BLaER1 treated with 17β-estradiol and CSF1 and Interleukin-3, amounts not matched to agents 10 nM and 100 nM (cell line): Measurements from ENCODE around the gene PROCA1.

Source experiments
- H3K27ac ChIP-seq, 11 experiments: shearing (Covaris generic); formaldehyde crosslinking; 2 replicates each; pipeline ENCODE4 v1.8.1; 2022
- H3K27me3 ChIP-seq, 11 experiments: shearing (Covaris generic); formaldehyde crosslinking; 2 replicates each; pipeline ENCODE4 v1.8.1; 2022
- H3K36me3 ChIP-seq, 11 experiments: shearing (Covaris generic); formaldehyde crosslinking; 2 replicates each; pipeline ENCODE4 v1.8.1; 2022
- H3K4me1 ChIP-seq, 10 experiments: shearing (Covaris generic); formaldehyde crosslinking; 2 replicates each; pipeline ENCODE4 v1.8.1; 2022
- H3K4me2 ChIP-seq, 11 experiments: shearing (Covaris generic); formaldehyde crosslinking; 2 replicates each; pipeline ENCODE4 v1.8.1; 2022
- H3K4me3 ChIP-seq, 10 experiments: shearing (Covaris generic); formaldehyde crosslinking; 2 replicates each; pipeline ENCODE4 v1.8.1; 2022
- H3K9ac ChIP-seq, 11 experiments: shearing (Covaris generic); formaldehyde crosslinking; 2 replicates each; pipeline ENCODE4 v1.8.1; 2022
- H3K9me3 ChIP-seq, 11 experiments: shearing (Covaris generic); formaldehyde crosslinking; replicated peaks in 1 of 11; 2 replicates each; pipeline ENCODE4 v1.8.1; 2022
- H4K20me1 ChIP-seq, 11 experiments: shearing (Covaris generic); formaldehyde crosslinking; 2 replicates each; pipeline ENCODE4 v1.8.1; 2022
- Cebpa-rat ChIP-seq, 11 experiments: shearing (Covaris generic); IDR thresholded peaks; 2 replicates each; pipeline ENCODE4 v1.8.1; 2022

PROCA1 gene

DNA sequence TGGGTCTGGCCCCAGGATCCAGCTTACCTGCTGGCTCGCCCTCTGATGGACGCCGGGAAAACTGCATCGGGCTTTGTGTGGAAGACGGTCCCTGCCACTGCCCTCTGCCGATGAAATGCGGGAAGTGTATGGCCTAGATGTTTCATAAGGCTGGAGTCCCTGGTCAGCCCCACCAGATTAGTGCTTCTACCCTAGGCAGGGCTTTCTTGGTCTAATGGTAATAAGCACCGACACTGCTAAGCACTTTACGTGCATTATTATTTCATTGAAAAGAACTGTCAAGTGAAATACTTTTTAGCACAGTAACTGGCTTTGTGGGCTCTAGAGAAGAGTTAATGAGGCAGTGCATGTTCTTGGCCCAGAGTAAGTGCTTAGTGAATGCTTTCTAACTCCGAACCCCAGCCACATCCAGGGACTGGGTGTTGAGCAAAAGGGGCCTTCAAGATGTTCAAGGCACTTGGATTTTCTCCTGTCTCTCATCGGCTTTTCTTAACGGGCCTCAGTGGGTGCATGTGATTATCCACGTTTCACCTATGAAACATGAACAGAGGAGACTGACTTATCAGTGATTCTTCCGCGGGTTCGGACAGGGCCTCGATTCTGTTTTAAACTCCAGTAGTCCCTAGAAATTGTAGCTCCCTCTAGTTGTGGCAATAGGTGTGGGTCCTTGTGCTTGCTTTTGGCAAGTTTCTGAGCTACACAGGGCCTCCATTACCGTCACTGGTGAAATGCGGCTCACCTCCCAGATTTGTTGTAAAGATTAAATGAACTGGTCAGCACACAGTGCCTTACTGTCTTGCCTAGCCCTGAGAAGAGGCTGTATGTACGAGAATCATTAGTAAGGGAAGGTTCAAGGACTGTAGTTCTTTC is 38.7 kb upstream of the PROCA1 start:
- no peak for TF ChIP-seq Cebpa-rat (IDR thresholded peaks at IDR 0.05)
- peaks cover 62 to 92% (median 80%) of the 10 kb centered on the region in 11 experiments for H3K36me3 ChIP-seq
- no peaks in the 10 kb centered on the region for H3K9me3 ChIP-seq
- 0 out of 22 replicates have a peak overlapping the region, but pooled peaks of 1 of the 11 experiments have one; percentile 5 for H3K27ac ChIP-seq
- H3K4me1 ChIP-seq = peaks cover 30 to 47% (median 38%) of the 10 kb centered on the region in 10 experiments
- H3K9ac ChIP-seq = peak overlapping the region in 10 of 11 experiments; percentile 3 to 46 (median 36); a peak in 14 of 22 replicates
- H3K27me3 ChIP-seq = no peaks in the 10 kb centered on the region
- peak overlapping the region in 3 of 11 experiments; percentile 7 to 33 (median 10); a peak in 2 of 22 replicates for H3K4me2 ChIP-seq
- H4K20me1 ChIP-seq = peaks cover 69 to 91% (median 78%) of the 10 kb centered on the region in 11 experiments
- H3K4me3 ChIP-seq = no peak overlapping the region

DNA sequence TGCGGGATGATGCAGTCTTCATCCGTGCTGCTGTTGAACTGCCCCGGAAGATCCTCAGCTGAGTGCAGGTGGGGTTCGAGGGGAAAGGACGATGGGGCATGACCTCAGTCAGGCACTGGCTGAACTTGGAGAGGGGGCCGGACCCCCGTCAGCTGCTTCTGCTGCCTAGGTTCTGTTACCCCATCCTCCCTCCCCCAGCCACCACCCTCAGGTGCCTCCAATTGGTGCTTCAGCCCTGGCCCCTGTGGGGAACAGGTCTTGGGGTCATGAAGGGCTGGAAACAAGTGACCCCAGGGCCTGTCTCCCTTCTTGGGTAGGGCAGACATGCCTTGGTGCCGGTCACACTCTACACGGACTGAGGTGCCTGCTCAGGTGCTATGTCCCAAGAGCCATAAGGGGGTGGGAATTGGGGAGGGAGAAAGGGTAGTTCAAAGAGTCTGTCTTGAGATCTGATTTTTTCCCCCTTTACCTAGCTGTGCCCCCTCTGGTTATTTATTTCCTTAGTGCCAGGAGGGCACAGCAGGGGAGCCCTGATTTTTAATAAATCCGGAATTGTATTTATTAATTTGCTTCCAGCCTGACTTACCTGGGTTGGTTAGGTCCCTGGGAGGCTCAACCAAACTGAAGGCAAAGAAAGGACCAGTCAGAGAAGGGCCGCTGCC is 38.0 kb upstream of the PROCA1 start:
- TF ChIP-seq Cebpa-rat (IDR thresholded peaks at IDR 0.05) = no peak
- Histone ChIP-seq H3K4me3 (no peak overlapping the region), H3K4me2 (no peak overlapping the region; a peak in 1 of 22 replicates), H3K9ac (peak overlapping the region in 3 of 11 experiments; percentile 2 to 35 (median 17); a peak in 1 of 22 replicates), H4K20me1 (peaks cover 77 to 94% (median 84%) of the 10 kb centered on the region in 11 experiments), H3K27ac (no peak overlapping the region), H3K27me3 (no peaks in the 10 kb centered on the region), H3K36me3 (peaks cover 57 to 84% (median 73%) of the 10 kb centered on the region in 11 experiments), H3K4me1 (peaks cover 30 to 47% (median 38%) of the 10 kb centered on the region in 10 experiments), H3K9me3 (no peaks in the 10 kb centered on the region)

DNA sequence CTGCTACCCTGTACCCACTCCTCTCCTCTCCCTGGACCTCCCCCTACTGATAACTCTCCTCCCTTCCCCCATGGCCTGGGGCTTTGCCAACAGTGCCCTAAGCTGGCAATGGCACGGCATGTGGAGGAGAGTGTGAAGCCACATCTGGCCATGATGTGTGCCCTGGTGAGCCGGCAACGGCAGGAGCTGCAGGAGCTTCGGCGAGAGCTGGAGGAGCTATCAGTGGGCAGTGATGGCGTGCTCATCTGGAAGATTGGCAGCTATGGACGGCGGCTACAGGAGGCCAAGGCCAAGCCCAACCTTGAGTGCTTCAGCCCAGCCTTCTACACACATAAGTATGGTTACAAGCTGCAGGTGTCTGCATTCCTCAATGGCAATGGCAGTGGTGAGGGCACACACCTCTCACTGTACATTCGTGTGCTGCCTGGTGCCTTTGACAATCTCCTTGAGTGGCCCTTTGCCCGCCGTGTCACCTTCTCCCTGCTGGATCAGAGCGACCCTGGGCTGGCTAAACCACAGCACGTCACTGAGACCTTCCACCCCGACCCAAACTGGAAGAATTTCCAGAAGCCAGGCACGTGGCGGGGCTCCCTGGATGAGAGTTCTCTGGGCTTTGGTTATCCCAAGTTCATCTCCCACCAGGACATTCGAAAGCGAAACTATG is 37.3 kb upstream of the PROCA1 start:
- no peak overlapping the region; a peak in 1 of 22 replicates for H3K27ac ChIP-seq
- no peak overlapping the region for H3K4me2 ChIP-seq
- no peaks in the 10 kb centered on the region for H3K27me3 ChIP-seq
- H3K4me3 ChIP-seq = no peak overlapping the region
- H3K36me3 ChIP-seq = peaks cover 55 to 78% (median 67%) of the 10 kb centered on the region in 11 experiments
- TF ChIP-seq Cebpa-rat (IDR thresholded peaks at IDR 0.05) = no peak
- H4K20me1 ChIP-seq = peaks cover 81 to 97% (median 86%) of the 10 kb centered on the region in 11 experiments
- H3K4me1 ChIP-seq = peaks cover 30 to 47% (median 38%) of the 10 kb centered on the region in 10 experiments
- H3K9me3 ChIP-seq = no peaks in the 10 kb centered on the region
- peak overlapping the region in 4 of 11 experiments; percentile 2 to 42 (median 25); a peak in 1 of 22 replicates for H3K9ac ChIP-seq

DNA sequence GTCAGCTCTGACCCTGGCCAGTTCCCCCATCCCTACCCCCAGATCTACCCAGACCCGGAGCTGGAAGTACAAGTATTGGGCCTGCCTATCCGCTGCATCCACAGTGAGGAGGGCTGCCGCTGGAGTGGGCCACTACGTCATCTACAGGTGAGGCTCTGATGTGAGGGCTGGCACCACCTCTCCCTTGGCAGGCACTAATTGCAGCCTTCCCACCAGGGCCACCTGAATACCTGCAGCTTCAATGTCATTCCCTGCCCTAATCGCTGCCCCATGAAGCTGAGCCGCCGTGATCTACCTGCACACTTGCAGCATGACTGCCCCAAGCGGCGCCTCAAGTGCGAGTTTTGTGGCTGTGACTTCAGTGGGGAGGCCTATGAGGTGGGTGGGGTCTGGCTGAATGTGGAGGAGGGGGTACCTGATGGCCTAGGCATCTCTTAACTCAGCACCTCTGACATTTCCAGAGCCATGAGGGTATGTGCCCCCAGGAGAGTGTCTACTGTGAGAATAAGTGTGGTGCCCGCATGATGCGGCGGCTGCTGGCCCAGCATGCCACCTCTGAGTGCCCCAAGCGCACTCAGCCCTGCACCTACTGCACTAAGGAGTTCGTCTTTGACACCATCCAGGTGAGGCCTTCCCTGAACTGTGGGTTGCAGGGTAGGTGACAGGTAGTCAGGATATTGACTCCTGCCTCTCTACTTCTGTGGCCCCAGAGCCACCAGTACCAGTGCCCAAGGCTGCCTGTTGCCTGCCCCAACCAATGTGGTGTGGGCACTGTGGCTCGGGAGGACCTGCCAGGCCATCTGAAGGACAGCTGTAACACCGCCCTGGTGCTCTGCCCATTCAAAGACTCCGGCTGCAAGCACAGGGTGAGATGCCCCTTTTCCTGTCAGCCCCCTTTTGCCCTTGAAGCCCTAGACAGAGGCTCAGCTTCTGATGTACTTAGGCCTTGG is 36.4 kb upstream of the PROCA1 start:
- Histone ChIP-seq H3K4me2 (peak overlapping the region in 1 of 11 experiments; percentile 100; a peak in 2 of 22 replicates), H3K27ac (no peak overlapping the region; a peak in 1 of 22 replicates), H3K4me3 (no peak overlapping the region), H3K9ac (peak overlapping the region in 8 of 11 experiments; percentile 35 to 98 (median 92); a peak in 6 of 22 replicates), H3K4me1 (peaks cover 33 to 52% (median 43%) of the 10 kb centered on the region in 10 experiments), H3K36me3 (peaks cover 55 to 72% (median 67%) of the 10 kb centered on the region in 11 experiments), H3K27me3 (no peaks in the 10 kb centered on the region), H4K20me1 (peaks cover 81 to 92% (median 86%) of the 10 kb centered on the region in 11 experiments), H3K9me3 (no peaks in the 10 kb centered on the region)
- TF ChIP-seq Cebpa-rat (IDR thresholded peaks at IDR 0.05) = no peak

DNA sequence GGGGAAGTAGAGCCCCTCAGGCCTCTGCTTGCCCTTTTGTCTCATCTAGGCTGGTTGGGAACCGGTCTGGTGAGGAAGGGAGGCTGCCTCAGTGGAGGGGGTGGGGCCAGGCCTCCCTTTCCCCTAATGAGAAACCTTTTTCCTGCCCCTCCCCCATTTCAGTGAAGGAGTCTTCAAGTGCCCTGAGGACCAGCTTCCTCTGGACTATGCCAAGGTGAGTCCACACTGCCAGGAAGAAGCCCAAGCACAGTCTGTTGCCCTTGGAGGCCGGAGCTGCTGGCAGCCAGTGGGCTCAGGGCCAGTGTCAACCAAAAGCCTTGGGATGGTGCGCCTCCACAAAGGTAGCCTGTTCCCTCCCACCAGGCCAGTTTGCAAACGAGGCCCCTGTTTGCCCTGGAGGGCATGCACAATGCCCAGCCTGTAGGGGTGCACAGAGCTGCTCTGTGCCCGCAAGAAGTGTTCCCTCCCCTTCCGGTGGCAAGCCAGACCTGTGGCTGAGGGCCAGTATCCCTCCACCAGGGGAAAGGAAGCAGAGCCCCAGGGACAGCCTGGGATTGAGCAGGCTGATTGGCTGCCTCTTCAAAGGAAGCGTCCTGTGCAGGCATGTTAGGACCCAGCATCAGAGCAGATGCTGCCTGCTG is 35.5 kb upstream of the PROCA1 start:
- H3K4me2 ChIP-seq = peak overlapping the region; percentile 84 to 100 (median 97)
- peaks cover 37 to 61% (median 47%) of the 10 kb centered on the region in 10 experiments for H3K4me1 ChIP-seq
- peak overlapping the region in 6 of 10 experiments; percentile 78 to 99 (median 94); a peak in 9 of 20 replicates for H3K4me3 ChIP-seq
- H4K20me1 ChIP-seq = peaks cover 73 to 86% (median 77%) of the 10 kb centered on the region in 11 experiments
- H3K27ac ChIP-seq = peak overlapping the region in 8 of 11 experiments; percentile 14 to 95 (median 92); a peak in 13 of 22 replicates
- peaks cover 52 to 65% (median 61%) of the 10 kb centered on the region in 11 experiments for H3K36me3 ChIP-seq
- H3K27me3 ChIP-seq = no peaks in the 10 kb centered on the region
- peak overlapping the region; percentile 88 to 98 (median 92); a peak in 21 of 22 replicates for H3K9ac ChIP-seq
- no peak for TF ChIP-seq Cebpa-rat (IDR thresholded peaks at IDR 0.05)
- no peaks in the 10 kb centered on the region for H3K9me3 ChIP-seq

DNA sequence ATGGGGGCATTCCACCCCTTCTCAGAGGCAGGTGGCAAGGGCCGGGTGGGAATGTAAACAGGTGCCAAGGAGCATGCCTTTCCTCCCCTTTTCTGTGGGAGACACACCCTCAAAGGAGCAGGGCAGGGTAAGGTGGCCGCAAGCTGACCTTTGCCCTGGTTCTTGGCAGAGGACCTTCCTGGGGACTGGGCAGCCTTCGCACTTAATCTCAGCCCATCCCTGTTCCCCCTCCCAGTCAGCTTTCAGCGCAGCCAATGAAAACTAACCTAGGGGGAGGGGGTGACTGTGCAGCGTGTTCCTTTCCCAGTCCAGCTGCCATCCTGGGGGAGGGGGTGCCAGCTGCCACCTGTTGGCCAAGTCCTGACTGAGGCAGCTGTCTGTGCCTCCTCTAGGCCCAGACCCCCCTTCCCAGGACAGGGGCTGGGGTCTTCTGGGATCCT is 34.9 kb upstream of the PROCA1 start:
- peak overlapping the region in 9 of 11 experiments; percentile 14 to 95 (median 91); a peak in 16 of 22 replicates for H3K27ac ChIP-seq
- peaks cover 68 to 81% (median 72%) of the 10 kb centered on the region in 11 experiments for H4K20me1 ChIP-seq
- H3K4me3 ChIP-seq = peak overlapping the region; percentile 73 to 99 (median 94); a peak in 17 of 20 replicates
- no peak for TF ChIP-seq Cebpa-rat (IDR thresholded peaks at IDR 0.05)
- H3K4me2 ChIP-seq = peak overlapping the region; percentile 84 to 100 (median 97)
- peaks cover 46 to 60% (median 56%) of the 10 kb centered on the region in 11 experiments for H3K36me3 ChIP-seq
- peaks cover 43 to 66% (median 53%) of the 10 kb centered on the region in 10 experiments for H3K4me1 ChIP-seq
- H3K27me3 ChIP-seq = no peaks in the 10 kb centered on the region
- no peaks in the 10 kb centered on the region for H3K9me3 ChIP-seq
- H3K9ac ChIP-seq = peak overlapping the region; percentile 88 to 98 (median 92)
